H1 (cell line): ENCODE results near the gene MRPS5. TPM values are rescaled to one million over a fixed set of nuclear protein-coding genes. Genes with fewer than 3 reads are reported as not detected.

ENCODE experiments used
- BCL11A ChIP-seq, 2 experiments: IDR thresholded peaks; one replicate each; pipeline ENCODE4 v1.6.1; 2011; ENCODE audit warnings: low read depth in 2 of 2, low read length in 2 of 2, mild to moderate bottlenecking in 2 of 2
- CHD2 ChIP-seq: IDR thresholded peaks from 2 replicates; pipeline ENCODE4 v1.6.1; 2012; ENCODE audit warnings: low read length, improper control_type of control experiment
- TEAD4 ChIP-seq: IDR thresholded peaks from 2 replicates; pipeline ENCODE4 v1.6.1; 2012; ENCODE audit warnings: low read depth, low read length, inconsistent platforms, mixed read lengths
- polyA plus RNA-seq, 7 experiments: library from polyadenylated mRNA; depleted of rRNA in 3 of 7; stranded (reverse) in 5 of 7; unstranded in 2 of 7; fragments of >200 nt in 5 of 7; fragments of 200-250 nt in 2 of 7; gene quantifications; 1 replicate in 5 of 7; 2 replicates in 1 of 7; 4 replicates in 1 of 7; pipeline versions ENCODE4 v1.2.1 to v1.2.3, GENCODE V29; 2011 to 2013; ENCODE audit warnings: missing spikeins in 2 of 7, mixed read lengths in 2 of 7
- total RNA-seq: library from RNA; stranded (reverse); fragmentation: NEBNext Ultra II Directional; extraction: Animal tissue kit (Norgen Biotek cat#: 25700); gene quantifications from 2 replicates; pipeline ENCODE4 v1.2.1, GENCODE V29; 2021
- TF ChIP-seq, protein P1 (sequence below): IDR thresholded peaks from 2 replicates; pipeline ENCODE4 v1.6.1; 2012; ENCODE audit warnings: low read length, inconsistent platforms

MRPS5 gene
- total and polyA plus RNA-seq, 2 of the 8 experiments (the other 6 are each of a cell fraction or from before 2014, with no cell fraction given), result 36.7 to 53.0 TPM

GRCh38 chr2:95159690-95160449 lies 38.3 kb upstream of the MRPS5 start, which contains the start of gene ZNF514 (continued):
- TF ChIP-seq, protein P1, sequence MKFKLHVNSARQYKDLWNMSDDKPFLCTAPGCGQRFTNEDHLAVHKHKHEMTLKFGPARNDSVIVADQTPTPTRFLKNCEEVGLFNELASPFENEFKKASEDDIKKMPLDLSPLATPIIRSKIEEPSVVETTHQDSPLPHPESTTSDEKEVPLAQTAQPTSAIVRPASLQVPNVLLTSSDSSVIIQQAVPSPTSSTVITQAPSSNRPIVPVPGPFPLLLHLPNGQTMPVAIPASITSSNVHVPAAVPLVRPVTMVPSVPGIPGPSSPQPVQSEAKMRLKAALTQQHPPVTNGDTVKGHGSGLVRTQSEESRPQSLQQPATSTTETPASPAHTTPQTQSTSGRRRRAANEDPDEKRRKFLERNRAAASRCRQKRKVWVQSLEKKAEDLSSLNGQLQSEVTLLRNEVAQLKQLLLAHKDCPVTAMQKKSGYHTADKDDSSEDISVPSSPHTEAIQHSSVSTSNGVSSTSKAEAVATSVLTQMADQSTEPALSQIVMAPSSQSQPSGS, result no peak
- TF ChIP-seq TEAD4, result no peak
- no peak for TF ChIP-seq CHD2
- no peak for TF ChIP-seq BCL11A (IDR thresholded peaks at IDR 0.05; ENCODE audit: low read depth in 2 of 2, low read length in 2 of 2)
